GM15510 (cell line): Measurements from ENCODE around the gene CCDC18.

Experiments
- POLR2A ChIP-seq: IDR thresholded peaks from 3 replicates; pipeline ENCODE4 v1.6.1; 2011; ENCODE audit warnings: borderline replicate concordance; ENCODE audit not compliant: insufficient read length; ENCODE audit errors: extremely low read depth

Gene CCDC18

GRCh38 chr1:93324486-93325464 is 144.3 kb downstream of the CCDC18 start:
- no peak for TF ChIP-seq POLR2A
